Prostate gland (tissue), 2 donors: ENCODE data around the gene NT5DC1.

Source experiments
- POLR2A ChIP-seq: fragments of 450-650 bp; IDR thresholded peaks from one replicate; pipeline ENCODE4 v1.6.1; 2016; ENCODE audit warnings: antibody characterized with exemption, mild to moderate bottlenecking
- TF ChIP-seq, protein P1 (sequence below), 4 experiments: fragments of 200-600 bp in 2 of 4; fragments of 450-650 bp in 2 of 4; sonication (generic) in 2 of 4; IDR thresholded peaks; 1 replicate in 3 of 4; 2 replicates in 1 of 4; pipeline ENCODE4 v1.5.1; 2016 to 2019; ENCODE audit warnings: antibody characterized with exemption in 4 of 4, mild to moderate bottlenecking in 2 of 4, moderate library complexity in 2 of 4

DNA sequence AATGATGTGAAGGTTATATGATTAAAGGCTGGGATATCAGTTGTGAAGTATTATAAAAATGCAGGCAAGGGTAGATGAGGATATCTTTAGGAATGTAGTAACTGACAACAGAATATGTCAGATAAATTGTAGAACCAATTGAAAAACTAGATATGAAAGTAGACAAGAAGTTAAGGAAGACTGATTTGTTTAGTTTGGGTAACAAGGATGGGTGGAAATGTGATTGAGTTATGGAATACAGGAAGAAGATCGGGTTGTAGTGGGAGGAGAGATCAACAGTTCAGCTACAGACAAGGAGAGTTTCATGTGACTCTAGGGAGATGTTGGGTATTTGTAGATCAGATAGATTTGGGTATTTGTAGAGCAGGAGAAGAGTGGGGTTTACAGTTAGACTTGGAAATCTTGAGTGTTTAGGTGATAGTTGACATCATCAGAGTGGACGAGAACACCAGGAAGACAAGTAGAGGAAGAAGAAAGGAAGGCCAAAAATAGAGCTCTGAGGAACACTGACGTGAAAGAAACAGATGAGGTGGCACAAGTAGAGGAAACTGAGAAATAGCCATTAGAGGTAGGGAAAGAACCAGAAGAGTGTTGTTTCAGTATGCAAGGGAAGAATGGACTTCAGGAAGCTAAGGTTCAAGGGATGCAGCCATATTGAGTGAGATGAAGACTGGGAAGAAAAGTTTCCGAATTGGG is 191.2 kb downstream of the NT5DC1 start:
- TF ChIP-seq, protein P1, sequence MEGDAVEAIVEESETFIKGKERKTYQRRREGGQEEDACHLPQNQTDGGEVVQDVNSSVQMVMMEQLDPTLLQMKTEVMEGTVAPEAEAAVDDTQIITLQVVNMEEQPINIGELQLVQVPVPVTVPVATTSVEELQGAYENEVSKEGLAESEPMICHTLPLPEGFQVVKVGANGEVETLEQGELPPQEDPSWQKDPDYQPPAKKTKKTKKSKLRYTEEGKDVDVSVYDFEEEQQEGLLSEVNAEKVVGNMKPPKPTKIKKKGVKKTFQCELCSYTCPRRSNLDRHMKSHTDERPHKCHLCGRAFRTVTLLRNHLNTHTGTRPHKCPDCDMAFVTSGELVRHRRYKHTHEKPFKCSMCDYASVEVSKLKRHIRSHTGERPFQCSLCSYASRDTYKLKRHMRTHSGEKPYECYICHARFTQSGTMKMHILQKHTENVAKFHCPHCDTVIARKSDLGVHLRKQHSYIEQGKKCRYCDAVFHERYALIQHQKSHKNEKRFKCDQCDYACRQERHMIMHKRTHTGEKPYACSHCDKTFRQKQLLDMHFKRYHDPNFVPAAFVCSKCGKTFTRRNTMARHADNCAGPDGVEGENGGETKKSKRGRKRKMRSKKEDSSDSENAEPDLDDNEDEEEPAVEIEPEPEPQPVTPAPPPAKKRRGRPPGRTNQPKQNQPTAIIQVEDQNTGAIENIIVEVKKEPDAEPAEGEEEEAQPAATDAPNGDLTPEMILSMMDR (IDR thresholded peaks at IDR 0.05) = no peak
- no peak for TF ChIP-seq POLR2A
